GM19452 (cell line): ENCODE measurements around the gene TICRR.

Experiments
- ATAC-seq: cut with Tn5 transposase; IDR thresholded peaks from one replicate; pipeline ENCODE4 v1.9.1; 2021; ENCODE audit not compliant: unreplicated experiment

Gene TICRR

GRCh38 chr15:89654301-89654761 is 79.1 kb downstream of the TICRR start:
- no peak for ATAC-seq

- no peak for ATAC-seq
These were observed 79.9 kb downstream of the TICRR start, which contains the start of gene KIF7 for GRCh38 chr15:89654847-89655805. KIF7 (minus strand) TSS chr15:89655467; CDS start chr15:89652930, 2,537 bp downstream.

- ATAC-seq, result no peak
These were observed 81.0 kb downstream of the TICRR start for GRCh38 chr15:89656116-89656815.

GRCh38 chr15:89657686-89658200 is 82.5 kb downstream of the TICRR start:
- no peak for ATAC-seq

- no peak for ATAC-seq
These were observed 84.0 kb downstream of the TICRR start for GRCh38 chr15:89659295-89659694.

GRCh38 chr15:89660556-89660955 is 85.3 kb downstream of the TICRR start:
- ATAC-seq, result no peak

GRCh38 chr15:89662893-89663626 is 87.8 kb downstream of the TICRR start:
- ATAC-seq, result no peak

GRCh38 chr15:89664441-89665350 is 89.4 kb downstream of the TICRR start:
- no peak for ATAC-seq

- ATAC-seq, result no peak
These were observed 90.3 kb downstream of the TICRR start for GRCh38 chr15:89665449-89666181.

GRCh38 chr15:89666184-89666857 is 91.1 kb downstream of the TICRR start:
- ATAC-seq, result no peak

GRCh38 chr15:89666858-89667705 is 91.8 kb downstream of the TICRR start:
- ATAC-seq, result no peak

- no peak for ATAC-seq
These were observed 92.4 kb downstream of the TICRR start for GRCh38 chr15:89667706-89667960.

GRCh38 chr15:89668171-89668570 is 92.9 kb downstream of the TICRR start:
- ATAC-seq, result no peak

GRCh38 chr15:89669309-89669865 is 94.1 kb downstream of the TICRR start:
- ATAC-seq, result no peak

GRCh38 chr15:89669941-89670340 is 94.7 kb downstream of the TICRR start:
- no peak for ATAC-seq

GRCh38 chr15:89670971-89671560 is 95.8 kb downstream of the TICRR start:
- no peak for ATAC-seq

GRCh38 chr15:89671687-89672086 is 96.4 kb downstream of the TICRR start:
- ATAC-seq, result no peak
